CD4-positive, alpha-beta T cell treated with Interleukin-17A for 1 hour (primary cell): ENCODE measurements around the gene BMP5.

ENCODE experiments used
- DNase-seq: peaks from one replicate; pipeline ENCODE4 v3.0.0-alpha.2; 2020

BMP5 gene

DNA sequence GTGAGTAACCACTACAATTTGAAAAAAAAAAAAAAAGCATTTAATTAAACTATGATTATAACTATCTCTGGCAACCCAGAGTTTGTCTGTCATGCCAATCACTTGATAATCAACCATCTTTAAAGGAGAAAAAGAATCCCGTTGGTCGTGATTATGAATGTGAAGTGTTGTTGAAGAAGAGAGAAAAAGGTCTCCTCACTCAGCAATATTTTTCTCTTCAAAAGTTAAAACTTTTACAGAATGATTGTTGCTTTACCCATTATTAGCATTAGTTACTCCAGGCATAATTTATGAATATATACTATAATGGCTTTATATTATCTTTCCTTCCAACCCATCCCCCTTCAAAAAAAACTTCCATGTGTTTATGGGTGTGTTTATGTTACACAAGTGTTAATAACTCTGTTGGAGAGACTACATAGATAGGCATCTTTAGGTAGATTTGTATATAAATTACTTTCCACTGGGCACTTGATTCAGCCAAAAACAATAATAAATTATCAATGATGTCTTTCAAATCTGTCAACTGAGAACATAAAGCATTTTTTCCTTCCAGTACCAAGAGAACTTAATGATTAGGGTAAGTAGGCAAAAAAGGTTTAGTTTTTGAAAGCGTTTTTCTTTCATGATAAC lies 5.1 kb downstream of the BMP5 start:
- no peak for DNase-seq

DNA sequence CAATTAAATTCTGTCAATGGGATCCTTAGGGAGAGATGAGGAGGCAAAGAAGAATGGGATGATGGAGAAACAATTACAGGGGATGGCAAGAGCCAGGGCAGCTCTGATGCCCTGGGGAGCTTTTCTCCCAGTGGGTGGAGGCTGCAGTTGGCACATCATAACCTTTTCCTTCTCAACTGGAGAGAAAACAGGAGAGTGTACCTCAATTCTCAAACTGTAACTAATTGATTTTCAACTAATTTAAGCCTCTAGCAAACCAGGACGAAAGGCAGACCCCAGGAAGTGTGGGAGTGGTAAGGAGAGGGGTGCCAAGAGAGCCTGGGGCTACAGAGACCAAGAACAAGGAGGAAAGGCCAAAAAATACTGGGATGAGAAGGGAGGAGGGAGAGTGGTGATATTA lies 5.7 kb downstream of the BMP5 start:
- no peak for DNase-seq

DNA sequence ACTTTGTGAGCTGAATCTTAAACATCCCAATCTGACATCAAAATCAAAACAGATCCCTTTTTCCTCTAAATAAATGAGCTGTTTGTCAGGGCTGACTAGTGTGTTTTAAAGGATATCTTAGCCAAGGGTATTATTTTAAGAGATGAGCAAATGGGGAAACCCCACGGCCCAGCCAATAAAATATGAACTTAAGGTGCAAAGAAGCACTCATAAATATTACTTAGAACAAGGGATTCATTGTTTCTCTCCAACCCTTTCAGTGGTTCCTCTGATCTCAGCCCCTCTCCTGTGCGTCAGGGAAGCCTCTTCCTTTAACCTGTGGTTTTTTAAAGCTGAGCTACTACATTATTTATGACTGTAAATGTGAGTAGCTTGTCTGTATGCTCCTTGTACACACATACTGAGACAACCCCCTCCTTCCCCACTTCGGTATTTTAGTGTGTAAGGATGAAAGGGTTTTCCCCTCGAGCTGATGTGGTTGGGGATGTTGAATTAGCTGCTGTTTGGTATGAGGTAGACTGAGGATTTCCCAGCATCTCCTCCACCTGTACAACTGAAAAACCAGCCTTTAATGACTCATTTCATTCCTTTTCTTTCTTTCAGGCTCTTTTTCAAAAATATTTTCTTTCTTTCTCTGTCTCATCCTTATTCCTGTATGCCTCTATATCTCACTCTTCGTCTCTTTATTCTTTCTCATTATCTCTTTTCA lies 6.5 kb downstream of the BMP5 start:
- DNase-seq, result no peak

DNA sequence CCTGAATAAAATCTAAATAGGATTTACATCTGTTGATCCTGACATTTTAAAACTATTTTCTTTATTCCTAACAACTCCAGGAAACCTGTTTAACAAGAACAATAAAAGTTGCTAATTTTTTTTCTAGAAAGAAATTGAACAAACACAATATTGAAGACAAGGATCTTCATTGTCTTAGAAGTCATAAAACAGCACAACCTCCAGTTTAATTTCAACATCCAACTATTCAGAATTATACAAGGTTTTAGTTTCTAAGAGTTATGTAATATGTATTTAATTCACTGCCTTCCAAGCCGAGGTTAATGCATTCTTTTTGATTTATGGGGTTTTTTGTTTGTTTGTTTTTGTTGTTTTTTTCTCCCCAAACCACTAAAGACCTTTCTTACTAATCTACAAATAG lies 7.2 kb downstream of the BMP5 start:
- no peak for DNase-seq

DNA sequence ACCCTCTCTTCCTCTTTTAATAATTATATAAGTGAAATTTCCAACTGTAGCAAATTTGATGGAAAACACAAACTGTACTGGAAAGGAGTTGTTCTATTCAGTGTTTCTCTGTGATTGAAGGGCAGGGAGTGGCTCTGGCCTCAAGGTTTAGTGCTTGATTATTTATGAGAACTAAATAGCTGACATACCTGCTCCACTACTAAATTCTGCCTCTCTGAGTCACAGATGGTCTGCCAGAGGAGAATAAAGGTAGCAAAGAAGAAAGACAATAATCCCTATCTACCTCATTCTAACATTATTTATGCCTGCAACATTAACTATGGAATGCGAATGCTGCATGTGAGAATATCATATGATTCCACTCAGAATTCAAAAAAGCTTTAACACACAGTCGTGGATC lies 9.3 kb downstream of the BMP5 start:
- DNase-seq, result no peak

DNA sequence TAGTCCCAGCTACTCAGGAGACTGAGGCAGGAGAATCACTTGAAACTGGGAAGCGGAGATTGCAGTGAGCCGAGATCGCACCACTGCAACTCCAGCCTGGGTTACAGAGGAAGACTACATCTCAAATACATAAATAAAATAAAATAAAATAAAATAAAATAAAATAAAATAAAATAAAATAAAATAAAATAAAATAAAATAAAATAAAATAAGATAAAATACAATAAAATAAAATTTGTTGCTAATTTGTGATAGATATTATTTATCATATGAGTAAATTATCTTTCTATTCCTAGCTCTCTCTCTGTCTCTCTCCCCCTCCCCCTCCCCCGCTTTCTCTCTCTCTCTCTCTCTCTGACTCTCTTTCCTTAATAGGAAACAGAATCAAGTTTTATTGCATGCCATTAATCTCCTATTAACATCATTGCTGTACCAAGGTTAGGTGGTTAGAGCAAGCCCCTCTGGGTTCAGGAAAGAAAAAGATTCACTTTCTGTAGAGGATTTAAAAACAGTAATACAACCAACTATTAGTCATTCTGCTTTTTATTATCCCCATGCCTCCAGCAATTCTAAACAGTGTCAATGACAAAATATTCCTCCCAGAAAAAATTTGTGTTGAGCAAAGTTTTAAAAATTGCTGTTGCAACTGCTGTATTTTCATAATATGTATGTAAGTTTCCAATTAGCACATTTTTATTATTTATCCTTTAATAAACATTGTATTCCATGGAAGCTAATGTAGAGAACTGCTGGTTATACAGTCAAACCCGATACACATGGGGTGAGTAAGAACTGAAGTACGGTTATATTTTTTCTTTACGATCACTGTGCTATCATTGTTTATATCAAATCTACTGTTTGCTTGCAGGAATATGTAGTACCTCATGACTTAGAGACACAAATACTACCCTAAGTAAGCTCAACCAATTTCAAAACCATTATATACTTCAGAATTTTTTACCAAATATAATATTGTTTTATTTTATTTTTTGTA lies 22.1 kb downstream of the BMP5 start:
- no peak for DNase-seq

DNA sequence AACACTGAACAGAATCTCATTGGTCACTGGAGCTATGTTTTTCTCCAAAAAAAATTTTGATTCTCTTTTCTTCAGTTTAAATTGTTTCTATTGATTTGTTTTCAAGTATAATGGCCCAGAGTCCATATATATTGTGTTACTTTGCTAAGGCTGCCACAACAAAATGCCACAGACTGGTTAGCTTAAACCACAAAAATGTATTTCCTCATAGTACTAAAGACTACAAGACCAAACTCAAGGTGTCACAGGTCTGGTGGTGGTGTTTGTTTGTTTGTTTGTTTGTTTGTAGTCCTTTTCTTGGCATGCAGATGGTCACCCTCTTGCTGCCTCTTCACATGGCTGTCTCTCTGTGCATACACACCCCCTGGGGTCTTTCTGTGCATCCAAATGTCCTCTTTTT lies 34.0 kb downstream of the BMP5 start:
- DNase-seq, result no peak

DNA sequence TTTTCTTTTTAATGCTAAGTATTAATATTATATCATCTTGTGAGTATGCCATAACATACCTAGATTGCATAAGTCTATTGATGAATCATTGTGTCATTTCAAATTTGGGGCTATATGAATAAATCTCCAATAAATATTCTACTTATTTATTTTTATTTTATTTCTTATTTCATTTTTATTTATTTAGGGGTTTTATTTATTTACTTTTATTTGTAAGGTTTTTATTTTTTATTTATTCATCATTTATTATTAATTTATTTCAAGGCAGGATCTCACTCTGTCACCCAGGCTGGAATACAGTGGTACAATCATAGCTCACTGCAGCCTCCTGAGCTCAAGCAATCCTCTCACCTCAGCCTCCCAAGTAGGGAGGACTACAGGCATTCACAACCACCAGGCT lies 36.3 kb downstream of the BMP5 start:
- DNase-seq, result no peak

DNA sequence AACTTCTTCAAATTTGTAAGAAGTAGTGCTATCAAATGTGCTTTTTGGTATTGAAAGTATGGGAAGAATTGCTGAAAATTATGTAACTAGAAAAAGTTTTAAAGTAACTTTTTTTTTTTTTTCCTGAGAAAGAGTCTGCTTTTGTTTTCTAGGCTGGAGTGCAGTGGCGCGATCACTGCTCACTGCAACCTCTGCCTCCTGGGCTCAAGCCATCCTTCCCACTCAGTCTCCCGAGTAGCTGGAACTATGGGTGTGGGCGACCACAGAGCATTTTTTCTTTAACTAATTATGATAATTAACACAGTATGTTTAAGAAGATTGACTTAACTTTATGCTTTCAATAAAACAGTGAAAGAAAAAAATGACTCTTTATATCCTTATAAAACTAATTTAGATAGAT lies 38.4 kb downstream of the BMP5 start:
- no peak for DNase-seq

DNA sequence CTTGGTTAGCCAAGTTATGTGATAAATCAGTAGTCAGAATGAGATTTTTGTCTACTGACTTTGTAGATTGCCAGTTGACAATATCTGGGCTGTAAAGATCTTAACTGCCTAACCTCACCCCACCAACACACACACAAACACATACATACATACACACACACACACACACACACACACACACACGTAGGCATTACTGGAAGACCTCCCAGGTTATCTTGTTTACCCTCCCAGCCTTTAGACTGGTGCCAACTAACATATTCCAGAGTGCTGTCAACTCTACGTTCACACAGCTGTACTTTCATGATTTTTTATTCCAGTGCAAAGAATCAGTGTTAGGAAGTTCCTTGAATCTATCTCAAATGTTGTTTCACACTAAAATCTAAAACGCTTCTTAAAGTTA lies 38.9 kb downstream of the BMP5 start:
- DNase-seq, result no peak

DNA sequence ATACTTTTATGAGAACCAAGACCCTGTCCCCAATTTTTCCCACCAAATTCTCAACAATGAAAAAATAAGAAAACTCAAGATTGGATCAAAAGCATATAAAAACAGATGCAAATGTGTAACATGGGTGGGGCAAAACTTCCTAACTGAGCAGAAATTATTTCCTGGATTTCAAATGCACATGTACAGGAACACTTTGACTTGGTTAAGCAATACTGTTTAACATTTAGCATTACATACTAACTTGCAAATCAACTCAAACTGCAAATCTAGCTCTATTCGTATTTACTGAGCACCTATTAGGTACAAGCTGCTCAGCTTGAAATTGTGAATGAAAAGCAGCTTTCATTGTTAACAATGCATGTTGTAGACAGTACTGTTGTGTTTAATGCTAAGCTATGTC lies 40.2 kb downstream of the BMP5 start:
- DNase-seq, result no peak

DNA sequence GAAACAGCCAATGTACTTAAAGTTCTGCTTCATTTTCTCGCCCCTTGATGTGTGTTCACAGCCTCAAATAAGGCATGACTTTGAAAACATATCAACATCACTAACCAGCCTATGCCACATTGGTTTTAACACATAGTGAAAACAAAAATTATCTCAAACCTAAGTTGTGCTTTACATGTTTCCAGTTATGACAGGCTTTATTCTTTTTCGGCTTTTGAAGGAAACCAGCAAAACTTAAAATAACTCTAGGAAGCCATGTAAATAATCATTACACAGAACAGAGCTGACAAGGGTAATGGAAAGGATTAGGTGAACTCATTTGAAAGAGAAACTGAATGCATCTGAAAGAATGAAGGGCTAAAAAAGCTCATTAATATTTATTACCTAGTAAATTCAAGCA lies 42.1 kb downstream of the BMP5 start:
- DNase-seq, result no peak

DNA sequence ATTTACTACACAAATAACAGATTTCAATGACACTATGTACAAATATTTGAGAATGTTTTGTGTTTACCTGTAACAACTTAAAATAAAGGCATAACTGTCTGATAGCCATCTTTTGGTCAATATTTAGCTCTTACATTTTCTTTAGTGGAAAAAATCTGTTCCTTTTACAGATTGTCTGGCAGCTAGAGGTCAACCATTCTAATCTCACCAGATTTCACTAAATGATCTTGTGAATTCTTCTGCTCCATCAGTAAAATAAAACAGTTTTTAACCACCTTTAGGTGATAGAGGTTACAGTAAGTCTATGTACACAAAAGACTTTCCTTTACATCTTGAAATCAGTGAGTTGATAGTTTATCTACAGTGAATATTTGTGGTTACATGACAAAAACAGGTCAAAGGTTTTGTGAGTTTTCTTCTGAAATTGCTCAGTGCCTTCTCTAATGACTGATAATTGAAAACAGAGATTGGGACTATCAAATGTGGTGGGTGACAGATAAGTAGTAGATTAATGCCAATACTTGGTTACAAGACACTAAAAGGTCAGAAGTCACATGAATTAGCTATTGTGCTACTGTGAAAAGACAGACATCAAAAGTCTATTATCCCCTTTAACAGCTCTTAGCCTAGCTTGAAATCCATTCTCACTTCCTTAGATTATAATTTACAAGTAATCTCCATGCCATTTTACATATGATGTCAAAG lies 47.4 kb downstream of the BMP5 start:
- DNase-seq, result no peak

DNA sequence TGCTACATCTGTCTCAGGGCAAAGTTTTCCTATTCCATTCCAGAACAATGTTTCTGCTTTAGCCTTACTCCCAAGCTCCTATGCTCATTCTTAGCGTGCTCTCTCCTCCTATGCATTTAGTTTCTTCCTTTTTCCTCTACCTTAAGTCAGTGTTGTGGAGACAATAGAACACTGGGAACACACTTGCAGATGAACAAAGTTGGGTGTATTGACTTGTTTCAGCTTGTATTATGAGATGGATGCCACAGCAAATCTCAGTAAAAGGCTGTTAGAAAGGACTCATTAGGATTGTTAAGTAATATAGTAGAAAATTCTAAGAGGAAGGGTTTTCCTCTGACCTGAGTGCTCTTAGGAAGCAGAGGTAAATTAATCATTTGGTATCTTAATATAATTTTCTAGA lies 48.4 kb downstream of the BMP5 start:
- no peak for DNase-seq

DNA sequence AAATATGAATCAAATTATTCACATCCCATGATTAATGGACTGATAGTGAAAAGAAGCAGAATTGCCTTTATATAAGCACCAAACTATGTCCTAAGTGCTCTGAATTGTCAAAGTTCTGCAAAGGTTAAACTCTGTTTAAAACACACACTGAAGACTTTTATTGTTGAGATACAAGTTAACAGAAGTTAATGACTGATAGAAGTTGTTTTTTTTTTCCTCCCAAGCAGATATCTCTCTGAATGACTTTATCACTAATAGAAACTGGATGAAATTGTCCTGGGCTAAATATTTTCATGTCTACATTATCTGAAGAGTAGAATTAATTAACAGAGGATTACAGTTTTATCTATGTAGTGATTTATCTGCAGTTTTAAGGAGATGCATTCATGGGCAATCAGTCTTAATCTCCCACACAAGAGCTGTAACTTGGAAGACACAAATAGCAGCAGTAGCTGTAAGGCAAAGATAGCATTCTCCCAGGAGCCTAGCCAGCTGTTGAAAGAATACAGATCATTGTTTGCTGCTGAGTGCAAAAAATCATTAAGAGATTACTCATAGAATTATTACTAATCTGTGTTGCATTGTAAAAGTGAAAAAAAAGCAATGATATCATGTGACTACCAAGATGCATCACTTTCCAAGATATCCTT lies 49.9 kb downstream of the BMP5 start:
- no peak for DNase-seq

DNA sequence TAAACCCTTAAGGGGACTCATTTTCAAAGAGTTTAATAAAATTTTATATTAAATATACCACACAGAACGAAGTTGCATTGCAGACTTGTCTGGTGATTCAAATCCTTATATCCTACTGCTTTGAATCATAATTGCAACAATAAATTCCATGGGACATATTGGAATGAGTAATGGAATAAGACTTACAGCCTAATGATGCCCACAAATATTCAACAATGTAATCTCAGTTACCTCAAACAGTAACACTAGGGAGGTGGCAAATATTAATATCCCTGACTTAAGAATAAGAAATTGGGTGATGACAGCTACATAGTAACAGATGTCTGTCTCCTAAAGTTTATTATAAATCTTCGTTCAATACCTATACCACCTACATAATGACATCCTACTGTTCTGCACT lies 52.6 kb downstream of the BMP5 start:
- DNase-seq, result no peak

DNA sequence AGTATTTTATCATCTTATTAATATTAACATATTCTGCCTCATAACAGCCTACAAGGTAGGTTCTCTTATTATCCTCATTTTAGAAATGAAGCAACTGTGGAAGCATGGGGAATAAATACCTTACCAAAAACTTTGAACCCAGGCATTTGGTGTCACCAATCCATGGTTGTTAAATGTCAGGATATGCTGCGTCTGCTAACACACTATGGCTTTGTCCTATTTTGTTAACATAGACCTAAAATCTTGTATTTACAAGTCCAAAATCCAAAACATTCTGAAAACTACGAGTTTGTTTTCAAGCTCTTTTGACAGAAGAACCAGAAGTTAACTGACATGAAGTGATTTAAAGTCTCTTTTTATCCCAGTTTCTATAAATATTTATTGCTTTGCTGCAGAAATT lies 53.4 kb downstream of the BMP5 start:
- DNase-seq, result no peak

DNA sequence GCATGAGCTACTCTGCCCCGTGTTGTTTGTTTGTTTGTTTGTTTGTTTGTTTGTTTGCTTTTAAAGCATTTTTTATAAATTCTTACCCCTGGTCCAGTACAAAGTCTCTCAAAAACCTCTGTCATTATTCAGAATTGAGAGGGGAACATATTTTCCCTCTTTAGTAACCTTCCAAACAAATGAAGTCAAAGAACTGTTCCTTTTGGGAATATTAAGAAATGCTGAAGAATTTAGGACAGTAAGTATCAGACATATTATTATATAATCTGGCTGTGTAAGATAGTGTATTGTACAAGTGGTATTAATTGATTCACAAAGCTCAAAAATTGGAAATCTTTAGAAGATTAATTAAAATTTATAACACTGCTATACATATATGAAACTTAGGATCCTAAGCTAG lies 54.7 kb downstream of the BMP5 start:
- DNase-seq, result no peak

DNA sequence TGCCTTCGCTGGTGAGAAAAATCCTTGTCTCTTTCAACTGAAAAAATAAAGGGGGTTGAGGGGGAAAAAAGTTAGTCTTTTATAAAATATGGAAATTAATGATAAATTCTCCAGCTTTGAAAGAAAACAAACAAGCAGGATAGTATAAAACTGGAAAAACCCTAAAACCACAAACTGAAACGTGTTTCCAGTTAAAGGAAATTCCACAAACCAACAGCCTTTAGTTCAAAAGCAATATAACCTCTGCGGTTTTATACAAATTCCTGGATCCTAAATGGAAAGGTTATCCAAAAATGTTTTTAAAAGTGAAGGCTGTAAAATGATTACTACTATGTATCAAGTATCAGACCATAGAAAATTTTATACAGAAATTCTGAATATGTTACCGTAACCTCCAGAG lies 55.6 kb downstream of the BMP5 start:
- no peak for DNase-seq

DNA sequence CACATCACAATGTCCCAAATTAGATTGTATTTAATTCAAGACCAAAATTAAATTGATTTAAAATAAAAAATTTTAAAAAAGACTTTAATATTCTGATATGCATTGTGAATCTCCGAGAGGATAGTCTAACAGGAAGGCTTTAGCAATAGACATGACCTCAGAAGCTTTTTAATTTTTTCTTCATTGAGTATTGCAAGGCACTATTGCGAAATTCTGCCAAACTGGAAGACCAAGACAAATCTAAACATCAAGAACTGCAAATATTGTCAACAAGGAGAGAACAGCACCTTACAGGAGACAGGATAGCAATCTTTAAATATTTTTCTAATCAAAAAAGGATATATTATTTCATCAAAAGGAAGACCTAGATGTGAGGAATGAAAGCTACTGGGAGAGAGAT lies 56.9 kb downstream of the BMP5 start:
- DNase-seq, result no peak

DNA sequence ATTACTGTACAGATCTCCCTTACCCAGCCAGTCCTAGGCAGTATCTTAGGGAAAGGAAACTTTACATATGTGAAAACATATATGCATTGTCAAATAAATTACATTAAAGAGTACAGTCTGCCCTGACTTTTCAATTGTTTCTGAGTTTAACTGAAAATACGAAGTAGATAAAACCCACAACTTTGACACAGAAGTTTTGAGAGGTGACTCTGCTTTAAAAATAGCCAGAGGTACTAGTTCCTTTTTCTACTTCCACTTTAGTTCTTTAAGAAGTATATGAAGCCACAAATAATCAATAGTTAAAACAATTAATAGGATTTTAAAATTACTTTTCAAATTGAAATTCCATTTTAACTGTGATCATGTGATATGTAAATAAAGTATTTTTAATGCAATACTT lies 62.9 kb downstream of the BMP5 start:
- no peak for DNase-seq

DNA sequence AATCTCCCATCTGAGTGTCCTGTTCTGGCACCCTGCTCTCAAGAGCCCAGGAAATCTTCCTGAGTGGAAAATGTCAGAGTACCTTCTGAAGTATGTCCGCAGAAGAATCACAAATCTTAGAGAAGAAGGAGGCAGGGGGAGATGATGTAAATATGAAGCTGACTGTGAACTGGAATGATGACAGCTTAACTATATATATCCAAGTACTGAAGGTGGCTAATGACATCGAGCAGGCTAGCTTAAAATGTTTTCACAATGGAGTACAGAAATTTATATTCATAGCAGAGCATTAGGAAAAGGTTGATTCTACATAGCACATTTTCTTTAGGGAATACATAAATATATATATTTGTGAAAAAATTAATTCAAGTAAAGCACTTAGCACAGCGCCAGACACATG lies 64.3 kb downstream of the BMP5 start:
- no peak for DNase-seq

DNA sequence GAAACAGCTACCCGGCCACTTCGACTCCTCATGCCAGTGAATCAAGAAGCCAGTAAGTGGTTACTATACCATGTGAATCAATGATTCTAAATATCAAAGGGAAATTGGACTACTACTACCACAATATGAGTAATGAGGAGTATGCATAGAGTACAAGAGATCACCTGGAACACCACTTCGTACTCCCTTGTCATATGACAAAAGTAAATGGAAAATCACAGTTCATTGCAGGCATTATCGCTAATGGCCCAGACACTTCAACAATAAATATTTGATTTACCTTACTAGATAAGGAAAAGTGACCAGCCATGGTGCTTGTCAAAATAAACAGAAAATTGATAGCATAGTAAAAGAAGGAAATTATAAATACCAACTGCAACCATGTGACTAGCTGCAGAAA lies 73.1 kb downstream of the BMP5 start:
- DNase-seq, result no peak
